ENCODE data around the gene STK25.

Gene STK25

DNA sequence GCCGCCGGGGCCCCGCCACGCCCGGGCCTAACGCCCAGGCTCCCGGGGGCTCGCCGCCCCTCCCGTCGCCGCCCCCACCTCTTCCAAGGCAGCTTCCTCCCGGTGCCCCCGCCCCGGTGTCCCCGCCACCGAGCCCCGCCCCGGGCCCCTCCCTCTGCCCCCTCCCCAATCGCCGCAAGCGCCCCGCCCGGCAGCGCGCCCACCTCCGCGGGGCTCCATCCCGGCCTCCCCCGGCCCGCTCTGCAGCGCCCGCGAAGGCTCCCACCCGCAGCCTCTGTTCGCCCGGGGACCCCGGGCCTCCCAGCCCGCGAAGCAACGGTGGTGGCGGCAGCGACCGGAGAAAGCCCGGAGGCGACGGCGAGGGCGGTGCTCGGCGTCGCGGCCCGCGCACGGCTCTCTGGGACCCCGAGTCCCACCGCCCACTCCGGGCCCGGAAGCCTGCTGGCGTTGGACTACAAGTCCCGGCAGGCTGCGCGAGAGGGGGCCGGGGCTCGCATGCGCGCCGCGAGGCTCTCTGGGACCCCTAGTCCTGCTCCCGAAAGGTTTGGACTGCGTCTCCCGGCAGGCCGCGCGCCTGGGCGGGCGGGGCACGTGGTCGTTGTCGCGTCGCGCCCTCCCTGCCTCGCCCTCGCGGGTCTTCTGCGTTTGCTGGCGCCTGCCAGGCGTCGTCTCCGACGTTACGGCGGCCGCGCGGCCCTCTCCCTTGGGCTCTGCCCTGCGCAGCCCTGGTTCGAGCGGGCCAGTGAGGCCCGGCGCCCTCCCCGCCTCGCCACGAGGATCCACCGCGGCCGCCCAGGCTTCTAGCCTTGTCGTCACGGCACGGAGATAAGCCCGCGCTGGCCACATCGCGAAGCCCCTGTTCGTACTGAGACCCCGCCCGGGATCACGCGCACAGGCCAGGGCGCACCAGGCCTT lies at the start of gene STK25:
STK25 (minus strand) TSS at position 345 of the 915 bp plus-strand sequence. CDS start 549 bp downstream, outside the sequence.
- DNase-seq (ENCODE audit: low read depth) = peak; percentile 87

DNA sequence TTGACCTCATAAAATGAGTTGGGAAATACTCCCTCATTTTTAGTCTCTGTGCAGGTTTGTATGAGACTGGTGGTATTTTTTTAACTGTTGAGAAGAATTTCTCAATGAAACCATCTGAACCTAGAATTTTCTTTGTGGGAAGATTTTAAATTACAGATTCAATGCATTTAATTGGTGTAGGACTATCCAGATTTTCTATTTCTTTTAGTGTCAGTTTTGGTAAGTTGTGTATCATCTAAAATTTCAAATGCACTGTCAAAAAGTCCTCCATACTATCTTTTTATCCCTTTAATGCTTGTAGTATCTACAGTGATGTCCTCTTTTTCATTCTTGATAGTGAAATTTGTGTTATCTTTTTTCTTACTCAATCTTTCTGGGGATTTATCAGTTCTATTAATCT lies 48.4 kb upstream of the STK25 start:
- DNase-seq (ENCODE audit: low read depth) = no peak

GRCh38 chr2:241555711-241556110 lies 47.3 kb upstream of the STK25 start:
- DNase-seq (ENCODE audit: low read depth) = no peak

DNA sequence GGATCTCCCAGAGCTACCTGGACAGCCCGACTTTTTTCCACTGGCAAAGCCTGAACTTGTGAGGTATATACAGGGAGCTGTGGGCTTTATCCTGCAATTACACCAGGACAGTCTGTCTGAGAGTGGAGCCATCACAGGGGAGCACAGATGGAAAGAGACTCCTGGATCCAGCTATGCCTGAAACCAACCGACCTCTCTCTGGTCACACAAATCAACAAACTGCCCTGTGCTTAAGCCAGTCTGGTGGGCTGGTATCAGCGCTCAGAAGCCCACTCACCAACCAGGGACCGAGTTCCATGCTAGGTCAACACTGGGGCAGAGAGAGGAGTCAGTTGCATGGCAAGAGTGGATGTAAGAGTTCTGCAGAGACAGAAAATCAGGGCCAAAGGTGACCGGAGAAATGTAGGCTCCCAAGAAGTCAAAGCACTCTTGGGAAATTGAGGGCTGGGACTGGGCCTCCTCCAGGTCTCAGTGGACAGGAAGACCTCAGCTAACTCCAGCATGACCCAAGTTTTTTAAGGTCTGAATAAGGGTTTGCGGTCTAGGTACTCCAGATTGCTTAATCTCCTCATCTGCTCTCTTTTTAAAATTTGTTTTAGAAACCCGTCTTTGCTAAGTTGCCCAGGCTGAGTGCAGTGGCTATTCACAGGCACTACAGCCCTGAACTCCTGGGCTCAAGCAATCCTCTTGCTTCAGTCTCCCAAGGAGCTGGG lies 46.4 kb upstream of the STK25 start:
- DNase-seq (ENCODE audit: low read depth) = no peak

DNA sequence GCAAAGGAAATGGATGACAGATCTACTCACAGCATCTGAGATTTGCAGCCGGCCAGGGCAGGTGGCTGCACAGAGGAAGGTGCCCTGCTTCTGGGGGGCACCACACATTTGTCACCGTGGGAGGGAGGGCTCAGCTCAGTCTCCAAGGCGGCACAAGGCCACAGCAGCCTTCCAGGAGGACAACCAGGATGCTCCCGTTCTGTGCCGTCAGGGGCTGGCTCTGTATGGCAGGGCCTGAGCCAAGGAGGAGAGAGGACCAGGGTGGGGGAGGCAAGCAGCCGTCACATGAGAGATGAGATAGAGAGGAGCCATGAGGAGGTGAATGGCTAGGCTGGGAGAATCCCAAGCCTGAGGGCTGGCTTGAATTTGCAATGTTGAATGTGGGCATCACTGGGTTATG lies 45.6 kb upstream of the STK25 start:
- DNase-seq (ENCODE audit: low read depth) = no peak

- DNase-seq (ENCODE audit: low read depth) = no peak
Observed at GRCh38 chr2:241553512-241553830, 45.1 kb upstream of the STK25 start.

- DNase-seq (ENCODE audit: low read depth) = no peak
Observed at GRCh38 chr2:241551998-241552737, 43.8 kb upstream of the STK25 start.

DNA sequence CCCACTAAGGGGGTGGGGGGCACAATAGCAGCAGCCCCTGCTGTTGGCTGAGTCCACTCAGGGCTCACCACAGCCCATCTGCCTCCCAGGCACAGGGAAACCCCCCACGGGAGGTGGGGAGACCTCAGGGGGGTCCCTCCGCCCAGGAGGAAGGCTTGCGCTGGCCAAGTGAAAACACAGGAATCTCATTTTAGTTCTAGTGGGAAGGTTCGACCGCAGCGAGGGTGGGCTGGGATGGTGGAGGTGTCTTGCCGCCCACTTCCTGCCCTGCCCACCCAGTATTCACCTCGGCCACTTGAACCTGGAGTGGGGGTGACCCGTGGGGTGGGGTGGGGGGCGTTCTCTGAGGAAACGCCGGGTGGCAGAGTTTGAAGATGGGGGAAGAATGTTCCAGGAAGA lies 43.2 kb upstream of the STK25 start:
- DNase-seq (ENCODE audit: low read depth) = no peak

- no peak for DNase-seq (ENCODE audit: low read depth)
Observed at GRCh38 chr2:241550616-241551580, 42.5 kb upstream of the STK25 start.

- no peak for DNase-seq (ENCODE audit: low read depth)
Observed at GRCh38 chr2:241548451-241548835, 40.1 kb upstream of the STK25 start.

DNA sequence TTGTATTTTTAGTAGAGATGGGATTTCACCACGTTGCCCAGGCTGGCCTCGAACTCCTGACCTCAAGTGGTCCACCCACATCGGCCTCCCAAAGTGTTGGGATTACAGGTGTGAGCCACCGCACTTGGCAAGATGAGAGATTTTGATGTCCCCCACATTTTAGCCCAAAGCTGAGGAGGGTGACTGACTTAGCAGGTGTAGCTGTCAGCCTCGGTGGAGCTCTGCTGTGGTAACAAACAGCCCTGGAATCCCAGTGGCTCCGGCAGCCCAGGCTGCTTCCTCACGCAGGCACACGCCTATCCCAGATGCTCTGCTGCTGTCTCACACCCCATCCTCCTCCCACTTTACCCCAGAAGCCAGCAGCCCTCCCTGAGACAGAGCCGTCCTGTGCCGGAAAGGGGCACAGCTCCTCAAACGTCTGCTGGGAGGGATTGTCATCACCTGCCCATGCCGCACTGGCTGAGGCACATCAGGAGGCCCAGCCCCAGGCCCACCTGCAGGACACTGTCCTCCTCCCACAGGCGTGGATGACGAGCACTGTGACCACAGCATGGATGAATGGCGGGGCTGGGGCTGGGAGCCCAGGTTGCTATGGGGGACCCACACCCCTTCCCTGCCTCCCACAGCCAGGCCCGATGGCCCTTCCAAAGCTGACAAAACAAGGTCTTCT lies 39.5 kb upstream of the STK25 start:
- DNase-seq (ENCODE audit: low read depth) = no peak

- DNase-seq (ENCODE audit: low read depth) = no peak
Observed at GRCh38 chr2:241546771-241547498, 38.6 kb upstream of the STK25 start.

DNA sequence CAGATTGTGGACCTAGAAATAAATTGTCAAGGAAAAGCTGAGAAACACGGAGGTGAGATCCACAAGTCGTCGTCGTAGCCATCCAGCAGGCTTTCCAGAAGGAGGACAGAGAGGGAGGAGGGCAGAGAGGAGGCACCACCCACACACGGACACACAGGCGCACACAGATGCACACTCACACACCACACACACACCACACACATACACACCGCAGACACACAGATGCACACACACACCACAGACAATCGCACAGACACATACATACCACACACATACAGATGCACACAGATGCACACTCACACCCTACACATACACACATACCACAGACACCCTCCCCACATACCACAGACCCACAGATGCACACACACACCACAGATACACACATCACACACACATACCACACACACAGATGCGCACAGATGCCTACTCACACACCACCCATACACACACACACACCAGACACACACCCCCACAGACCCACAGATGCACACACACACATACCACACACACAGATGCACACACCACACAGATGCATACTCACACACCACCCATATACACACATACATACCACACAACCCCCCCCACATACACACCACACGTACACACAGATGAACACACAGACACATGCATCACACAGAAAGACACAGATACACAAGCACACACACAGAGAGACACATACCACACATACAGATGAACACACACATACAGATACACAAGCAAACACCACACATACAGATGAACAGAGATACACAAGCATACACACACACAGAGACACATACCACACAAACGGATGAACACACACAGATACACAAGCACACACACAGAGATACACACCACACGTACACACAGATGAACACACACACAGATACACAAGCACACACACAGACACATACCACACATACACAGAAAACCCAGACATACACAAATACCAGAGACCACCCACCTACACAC lies 37.4 kb upstream of the STK25 start:
- DNase-seq (ENCODE audit: low read depth) = no peak

DNA sequence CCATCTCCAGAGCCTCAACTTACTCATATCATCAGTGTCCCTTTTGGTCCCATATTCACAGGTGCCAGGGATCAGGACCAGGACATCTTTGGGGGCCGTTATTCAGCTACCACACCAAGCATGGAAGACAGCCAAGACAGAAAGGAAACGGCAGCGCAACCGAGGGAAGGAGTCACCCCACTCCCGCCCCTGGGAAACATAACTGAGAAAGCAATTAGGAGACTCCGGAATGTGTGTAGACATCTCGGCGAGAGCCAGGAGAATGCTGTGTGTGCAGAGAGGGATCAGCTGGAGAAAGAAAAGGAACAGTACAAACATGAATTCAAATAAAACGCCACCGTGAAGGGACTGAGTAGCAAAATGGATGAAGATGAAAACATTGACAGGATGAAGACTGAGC lies 36.7 kb upstream of the STK25 start:
- no peak for DNase-seq (ENCODE audit: low read depth)

GRCh38 chr2:241542278-241542605 lies 33.9 kb upstream of the STK25 start:
- DNase-seq (ENCODE audit: low read depth) = no peak

DNA sequence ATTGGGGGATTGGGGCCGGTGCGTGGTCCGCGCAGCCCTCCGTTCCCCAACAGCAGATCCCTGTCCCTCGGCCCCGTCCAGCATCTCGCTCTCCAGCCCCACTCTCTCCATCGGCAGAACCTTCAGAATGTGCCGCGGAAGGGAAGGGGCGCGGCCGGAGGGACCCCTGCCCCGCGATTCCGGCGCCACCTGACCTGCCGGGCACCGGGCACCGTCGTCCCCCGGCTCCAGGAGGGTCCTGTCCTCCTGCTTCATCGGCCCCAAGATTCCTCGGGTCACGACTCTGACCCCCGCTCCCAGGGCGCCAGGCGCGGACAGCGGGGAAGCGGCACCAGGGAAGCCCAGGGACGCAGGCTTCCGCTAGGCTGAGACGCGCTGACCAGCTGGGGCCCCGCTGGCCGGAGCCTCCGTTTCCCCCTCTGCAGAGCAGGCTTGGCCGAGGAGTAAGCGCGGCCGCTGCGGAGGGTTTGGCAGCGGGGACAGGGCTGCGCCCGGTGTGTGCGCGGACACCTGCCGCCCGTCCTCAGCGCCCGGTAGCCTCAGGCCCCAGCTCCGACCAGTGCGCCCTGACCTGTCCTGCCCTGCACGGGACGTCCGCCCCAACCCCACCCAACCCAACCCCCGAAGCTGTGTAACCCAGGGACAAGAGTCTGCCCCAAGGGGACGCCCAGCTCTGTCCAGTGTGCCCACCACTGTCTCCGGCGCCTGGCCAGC lies 33.3 kb upstream of the STK25 start:
- no peak for DNase-seq (ENCODE audit: low read depth)

GRCh38 chr2:241540771-241541561 lies 32.6 kb upstream of the STK25 start:
- peak; percentile 27 for DNase-seq (ENCODE audit: low read depth)

GRCh38 chr2:241540401-241540770 lies 32.0 kb upstream of the STK25 start:
- no peak for DNase-seq (ENCODE audit: low read depth)

Data from stimulated activated CD8-positive, alpha-beta memory T cell treated with anti-CD3 and anti-CD28 coated beads, Interleukin-15, amount 100 ng/mL, for 1 hour (primary cell).